Neuronal stem cell (in vitro differentiated cells): ENCODE data around the gene LRRC2.

Experiments used
- DNase-seq: peaks from one replicate; pipeline ENCODE4 v3.0.0-alpha.2; 2013; ENCODE audit warnings: low spot score
- H2AFZ ChIP-seq: one replicate; pipeline ENCODE4 v1.6.1; 2013; ENCODE audit warnings: mild to moderate bottlenecking, low read length, inconsistent platforms
- H2AK5ac ChIP-seq: 2 replicates; pipeline ENCODE4 v1.6.1; 2013; ENCODE audit warnings: low read depth, mild to moderate bottlenecking, inconsistent platforms, low read length, moderate library complexity, mixed read lengths
- H2BK120ac ChIP-seq: 2 replicates; pipeline ENCODE4 v1.6.1; 2013; ENCODE audit warnings: low read depth, mild to moderate bottlenecking, inconsistent platforms, low read length, moderate library complexity, mixed read lengths
- H2BK12ac ChIP-seq: one replicate; pipeline ENCODE4 v1.6.1; 2013; ENCODE audit warnings: low read length, inconsistent platforms
- H2BK15ac ChIP-seq: 2 replicates; pipeline ENCODE4 v1.6.1; 2013; ENCODE audit warnings: mild to moderate bottlenecking, low read length, inconsistent platforms, mixed read lengths
- H2BK5ac ChIP-seq: one replicate; pipeline ENCODE4 v1.6.1; 2013; ENCODE audit warnings: inconsistent platforms, mild to moderate bottlenecking, low read length, moderate library complexity
- H3K14ac ChIP-seq: one replicate; pipeline ENCODE4 v1.6.1; 2013; ENCODE audit warnings: low read length, inconsistent platforms
- H3K18ac ChIP-seq: 2 replicates; pipeline ENCODE4 v1.6.1; 2013; ENCODE audit warnings: low read length, inconsistent platforms
- H3K23ac ChIP-seq: 2 replicates; pipeline ENCODE4 v1.6.1; 2013; ENCODE audit warnings: low read depth, mild to moderate bottlenecking, mixed read lengths, low read length, inconsistent platforms; ENCODE audit not compliant: poor library complexity
- H3K27ac ChIP-seq: replicated peaks from 3 replicates; pipeline ENCODE4 v1.5.1; 2013; ENCODE audit warnings: low read length, inconsistent platforms
- H3K27me3 ChIP-seq, 3 experiments: 2 replicates each; pipeline ENCODE4 v1.6.1; 2013; ENCODE audit warnings: low read length in 3 of 3, mild to moderate bottlenecking in 2 of 3, inconsistent platforms in 1 of 3, low read depth in 1 of 3, mixed read lengths in 1 of 3, moderate library complexity in 1 of 3; ENCODE audit not compliant: control insufficient read depth in 3 of 3, insufficient read depth in 3 of 3
- H3K36me3 ChIP-seq, 2 donors: replicated peaks in 1 of 2; 2 replicates each; pipeline ENCODE4 v1.6.1; 2013; ENCODE audit warnings: low read length in 2 of 2; ENCODE audit not compliant: control insufficient read depth in 2 of 2, insufficient read depth in 2 of 2
- H3K4ac ChIP-seq: 2 replicates; pipeline ENCODE4 v1.6.1; 2013; ENCODE audit warnings: inconsistent platforms, mild to moderate bottlenecking, low read length, moderate library complexity
- H3K4me1 ChIP-seq, 2 donors: 1 replicate in 1 of 2; 2 replicates in 1 of 2; pipeline ENCODE4 v1.6.1; 2013; ENCODE audit warnings: low read length in 2 of 2, low read depth in 1 of 2; ENCODE audit not compliant: control insufficient read depth in 2 of 2, insufficient read depth in 1 of 2
- H3K4me2 ChIP-seq: one replicate; pipeline ENCODE4 v1.6.1; 2013; ENCODE audit warnings: mild to moderate bottlenecking, low read length, inconsistent platforms; ENCODE audit not compliant: insufficient read depth, poor library complexity, severe bottlenecking
- H3K4me3 ChIP-seq, 2 donors: 2 replicates each; pipeline ENCODE4 v1.5.1; 2013; ENCODE audit warnings: low read length in 2 of 2, mild to moderate bottlenecking in 2 of 2, inconsistent platforms in 1 of 2, moderate library complexity in 1 of 2
- H3K79me1 ChIP-seq: one replicate; pipeline ENCODE4 v1.6.1; 2013; ENCODE audit warnings: low read depth, mild to moderate bottlenecking, inconsistent platforms, low read length, moderate library complexity
- H3K9ac ChIP-seq: one replicate; pipeline ENCODE4 v1.6.1; 2013; ENCODE audit warnings: mild to moderate bottlenecking, low read depth, low read length, inconsistent platforms; ENCODE audit not compliant: poor library complexity
- H3K9me3 ChIP-seq, 2 donors: replicated peaks in 1 of 2; 2 replicates each; pipeline versions ENCODE3 to v1.6.1; 2013; ENCODE audit warnings: low read length in 2 of 2, mild to moderate bottlenecking in 2 of 2, inconsistent platforms in 1 of 2, low read depth in 1 of 2, mixed read lengths in 1 of 2, moderate library complexity in 1 of 2; ENCODE audit not compliant: control insufficient read depth in 2 of 2, insufficient read depth in 1 of 2
- H4K8ac ChIP-seq: one replicate; pipeline ENCODE4 v1.6.1; 2013; ENCODE audit warnings: low read depth, mild to moderate bottlenecking, inconsistent platforms, low read length, moderate library complexity
- H4K91ac ChIP-seq: one replicate; pipeline ENCODE4 v1.6.1; 2013; ENCODE audit warnings: low read length, low read depth, mild to moderate bottlenecking, inconsistent platforms; ENCODE audit not compliant: poor library complexity
- WGBS, 2 donors: extraction: QIAGEN DNeasy Blood & Tissue Kit; methylation state at CpG; one replicate each; pipeline ENCODE4 v1.1.7; 2013; ENCODE audit warnings: missing lambda C conversion rate in 2 of 2, mixed read lengths in 1 of 2; ENCODE audit not compliant: insufficient read length in 2 of 2, insufficient replicate concordance in 1 of 2; ENCODE audit errors: extremely low coverage in 2 of 2; 5-methylcytosine and 5-hydroxymethylcytosine counted together

LRRC2 gene

DNA sequence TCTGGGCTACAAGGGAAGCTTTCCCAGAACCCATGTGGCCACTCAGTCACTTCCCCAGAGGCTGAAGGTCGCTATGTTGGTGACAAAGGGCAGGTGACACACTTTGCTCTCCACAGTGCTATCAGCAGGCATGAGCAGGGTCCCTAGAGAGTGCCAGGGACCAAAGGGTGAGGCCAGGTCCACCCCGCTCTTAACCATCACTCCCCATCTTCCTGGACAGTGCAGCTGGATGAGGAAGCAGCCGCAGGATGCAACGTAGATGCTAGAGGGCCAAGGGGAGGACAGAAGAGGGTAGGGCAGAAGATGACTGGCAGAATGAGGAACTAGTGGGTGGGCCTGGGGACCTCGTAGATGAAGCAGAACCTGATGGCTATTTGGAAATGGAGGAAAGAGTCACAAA is 87.8 kb downstream of the LRRC2 start:
- DNase-seq, result no peak

DNA sequence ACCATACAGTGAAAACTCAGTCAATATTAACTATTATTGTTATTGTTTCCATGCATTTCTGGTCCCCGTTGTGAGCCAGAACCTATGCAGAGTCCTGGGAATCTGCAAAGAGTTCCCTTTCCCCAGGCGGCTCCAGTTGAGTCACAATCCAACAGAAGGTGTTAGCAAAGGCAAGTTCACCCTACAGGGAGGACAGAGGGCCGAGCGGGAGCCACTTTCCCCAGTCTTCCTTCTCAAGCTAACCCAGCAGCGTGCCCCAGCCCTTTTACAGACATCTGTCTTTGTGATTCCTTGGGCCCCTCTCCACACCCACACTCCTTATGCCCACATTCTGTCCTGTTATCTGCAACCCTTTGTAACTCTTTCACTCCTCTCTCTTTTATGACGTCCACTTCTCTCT is 88.3 kb downstream of the LRRC2 start:
- no CpG with 5 or more reads among the region's 6 CpGs for WGBS, 2 donors
- H3K27ac ChIP-seq, result no peak overlapping the region
- no peak overlapping the region for H4K91ac ChIP-seq
- DNase-seq, result no peak
- H3K27me3 ChIP-seq, result no peaks in the 10 kb centered on the region
- no peak overlapping the region for H2BK15ac ChIP-seq
- H3K23ac ChIP-seq, result no peak overlapping the region
- H3K4me1 ChIP-seq, result peaks cover 0 to 2% of the 10 kb centered on the region in 2 donors
- no peak overlapping the region for H2BK5ac ChIP-seq
- H3K9me3 ChIP-seq, result peaks cover 0 to 2% of the 10 kb centered on the region in 2 donors
- H3K9ac ChIP-seq, result no peak overlapping the region
- H4K8ac ChIP-seq, result no peak overlapping the region
- H3K14ac ChIP-seq, result no peak overlapping the region
- no peaks in the 10 kb centered on the region for H3K79me1 ChIP-seq
- no peak overlapping the region for H3K4me2 ChIP-seq
- H3K4ac ChIP-seq, result no peak overlapping the region
- no peak overlapping the region for H2BK12ac ChIP-seq
- H2BK120ac ChIP-seq, result no peak overlapping the region
- H2AFZ ChIP-seq, result no peak overlapping the region
- H2AK5ac ChIP-seq, result no peak overlapping the region
- H3K18ac ChIP-seq, result no peak overlapping the region
- H3K36me3 ChIP-seq, result no peaks in the 10 kb centered on the region
- H3K4me3 ChIP-seq, result no peak overlapping the region

More for the DNA sequence above, 87.8 kb downstream of the LRRC2 start:
- no peak overlapping the region for H4K91ac ChIP-seq
- no peak overlapping the region for H2AFZ ChIP-seq
- H3K27ac ChIP-seq, result no peak overlapping the region
- H3K4me1 ChIP-seq, result peaks cover 0 to 2% of the 10 kb centered on the region in 2 donors
- no peak overlapping the region for H2BK120ac ChIP-seq
- no peaks in the 10 kb centered on the region for H3K27me3 ChIP-seq
- H2AK5ac ChIP-seq, result no peak overlapping the region
- H3K4me2 ChIP-seq, result no peak overlapping the region
- peak overlapping the region in 1 of 2 donors; percentile 60 for H3K4me3 ChIP-seq
- no peak overlapping the region for H2BK15ac ChIP-seq
- H2BK12ac ChIP-seq, result no peak overlapping the region
- H4K8ac ChIP-seq, result peak overlapping the region; percentile 23
- no peak overlapping the region for H3K9ac ChIP-seq
- peak overlapping the region; percentile 61 for H3K18ac ChIP-seq
- H3K36me3 ChIP-seq, result no peaks in the 10 kb centered on the region
- peak overlapping the region; percentile 61 for H3K14ac ChIP-seq
- H2BK5ac ChIP-seq, result no peak overlapping the region
- peaks cover 0 to 2% of the 10 kb centered on the region in 2 donors for H3K9me3 ChIP-seq
- H3K23ac ChIP-seq, result no peak overlapping the region
- H3K4ac ChIP-seq, result no peak overlapping the region
- H3K79me1 ChIP-seq, result no peaks in the 10 kb centered on the region
- no CpG with 5 or more reads among the region's 5 CpGs for WGBS, 2 donors

DNA sequence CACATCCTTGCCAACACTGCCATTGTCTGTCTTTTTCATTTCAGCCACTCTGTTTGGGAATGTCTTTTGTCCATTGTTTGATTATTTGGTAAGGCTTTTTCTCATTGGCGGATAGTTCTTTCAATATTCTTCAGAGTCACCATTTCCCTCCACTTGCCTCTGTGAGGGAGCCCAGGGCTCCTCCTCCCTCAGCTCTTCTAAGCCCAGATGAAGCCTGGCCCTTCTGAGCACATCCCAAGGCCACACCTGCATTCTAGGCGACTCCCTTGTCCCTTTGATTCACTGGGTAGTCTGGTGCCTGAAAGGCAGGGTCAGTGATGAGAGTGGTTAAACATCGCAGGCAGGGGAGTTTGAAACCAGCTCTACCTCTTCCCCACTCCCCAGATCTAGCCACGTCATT is 89.0 kb downstream of the LRRC2 start:
- Histone ChIP-seq H2BK12ac (no peak overlapping the region), H2BK5ac (no peak overlapping the region), H3K9me3 (peaks cover 0 to 2% of the 10 kb centered on the region in 2 donors), H4K91ac (no peak overlapping the region), H4K8ac (no peak overlapping the region), H3K4me2 (no peak overlapping the region), H3K27ac (no peak overlapping the region), H3K36me3 (no peaks in the 10 kb centered on the region), H3K14ac (no peak overlapping the region), H3K23ac (no peak overlapping the region), H2BK15ac (no peak overlapping the region), H3K18ac (no peak overlapping the region), H3K4ac (no peak overlapping the region), H3K27me3 (no peaks in the 10 kb centered on the region), H2BK120ac (no peak overlapping the region), H3K79me1 (no peaks in the 10 kb centered on the region), H3K9ac (no peak overlapping the region), H3K4me3 (no peak overlapping the region), H3K4me1 (peaks cover 0 to 2% of the 10 kb centered on the region in 2 donors), H2AFZ (no peak overlapping the region), H2AK5ac (no peak overlapping the region)
- no peak for DNase-seq
- WGBS, 2 donors, result no CpG with 5 or more reads among the region's 4 CpGs

DNA sequence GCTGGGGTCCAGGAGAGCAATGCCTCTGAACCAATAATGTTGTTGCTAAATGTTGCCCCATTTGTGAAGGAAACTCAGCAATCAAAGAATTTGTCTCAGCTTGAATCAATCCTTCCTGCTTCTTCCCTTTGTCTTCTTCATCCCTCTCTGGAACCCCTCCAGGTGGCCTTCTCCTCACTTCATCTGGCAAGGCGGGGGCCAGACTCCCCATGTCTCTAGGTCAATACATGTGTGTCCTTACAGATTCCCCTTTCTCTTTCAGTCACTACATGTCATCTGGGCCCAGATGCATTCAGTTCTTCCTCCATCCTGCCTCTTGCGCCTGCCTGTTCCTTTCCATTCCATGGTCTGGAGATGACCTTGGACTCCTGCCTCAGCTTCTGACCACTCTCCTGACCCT is 93.4 kb downstream of the LRRC2 start:
- Histone ChIP-seq H3K79me1 (no peaks in the 10 kb centered on the region), H2AK5ac (no peak overlapping the region), H3K23ac (no peak overlapping the region), H3K9me3 (peaks cover 0 to 2% of the 10 kb centered on the region in 2 donors), H2BK5ac (no peak overlapping the region), H3K4me2 (no peak overlapping the region), H3K27me3 (no peaks in the 10 kb centered on the region), H3K9ac (no peak overlapping the region), H3K27ac (no peak overlapping the region), H4K8ac (no peak overlapping the region), H2BK120ac (no peak overlapping the region), H2AFZ (no peak overlapping the region), H2BK15ac (no peak overlapping the region), H3K36me3 (no peaks in the 10 kb centered on the region), H4K91ac (no peak overlapping the region), H3K4me3 (no peak overlapping the region), H3K14ac (no peak overlapping the region), H2BK12ac (no peak overlapping the region), H3K18ac (no peak overlapping the region), H3K4me1 (no peaks in the 10 kb centered on the region), H3K4ac (no peak overlapping the region)
- no peak for DNase-seq
- WGBS, 2 donors, result no CpG with 5 or more reads among the region's 2 CpGs
